ENCODE data around the gene QKI. TPM values are rescaled to one million over a fixed set of nuclear protein-coding genes. Genes with fewer than 3 reads are reported as not detected.

Gene QKI
- total RNA-seq, 2 experiments from 2014 or later, result 43.3 to 47.5 TPM

DNA sequence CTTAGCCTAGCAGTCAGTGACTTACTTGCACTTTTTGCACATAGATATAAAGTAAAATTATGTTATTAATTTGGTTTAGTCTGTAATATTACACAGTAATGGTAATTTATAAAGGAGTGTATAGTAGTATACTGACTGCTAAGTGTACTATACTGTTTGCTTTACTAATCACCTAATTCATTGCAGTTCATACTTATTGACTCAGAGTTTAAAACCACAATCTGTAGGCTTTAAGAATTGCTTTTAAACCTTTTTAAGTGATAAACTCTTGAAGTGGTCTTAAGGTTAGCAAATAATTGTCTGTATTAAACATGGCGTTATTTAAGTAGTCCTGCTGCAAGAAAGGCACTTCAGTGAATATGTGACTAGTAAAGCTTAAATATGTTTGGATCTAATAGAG is 151.5 kb downstream of the QKI start:
- Mint-ChIP-seq H3K4me3 (no peak overlapping the region), H3K9me3 (no peaks in the 10 kb centered on the region), H3K27me3 (no peaks in the 10 kb centered on the region), H3K36me3 (ENCODE audit: low read depth) (peaks cover 12% of the 10 kb centered on the region), H3K4me1 (ENCODE audit: low read depth) (no peaks in the 10 kb centered on the region), H3K27ac (no peak overlapping the region)
- TF ChIP-seq, protein P1, sequence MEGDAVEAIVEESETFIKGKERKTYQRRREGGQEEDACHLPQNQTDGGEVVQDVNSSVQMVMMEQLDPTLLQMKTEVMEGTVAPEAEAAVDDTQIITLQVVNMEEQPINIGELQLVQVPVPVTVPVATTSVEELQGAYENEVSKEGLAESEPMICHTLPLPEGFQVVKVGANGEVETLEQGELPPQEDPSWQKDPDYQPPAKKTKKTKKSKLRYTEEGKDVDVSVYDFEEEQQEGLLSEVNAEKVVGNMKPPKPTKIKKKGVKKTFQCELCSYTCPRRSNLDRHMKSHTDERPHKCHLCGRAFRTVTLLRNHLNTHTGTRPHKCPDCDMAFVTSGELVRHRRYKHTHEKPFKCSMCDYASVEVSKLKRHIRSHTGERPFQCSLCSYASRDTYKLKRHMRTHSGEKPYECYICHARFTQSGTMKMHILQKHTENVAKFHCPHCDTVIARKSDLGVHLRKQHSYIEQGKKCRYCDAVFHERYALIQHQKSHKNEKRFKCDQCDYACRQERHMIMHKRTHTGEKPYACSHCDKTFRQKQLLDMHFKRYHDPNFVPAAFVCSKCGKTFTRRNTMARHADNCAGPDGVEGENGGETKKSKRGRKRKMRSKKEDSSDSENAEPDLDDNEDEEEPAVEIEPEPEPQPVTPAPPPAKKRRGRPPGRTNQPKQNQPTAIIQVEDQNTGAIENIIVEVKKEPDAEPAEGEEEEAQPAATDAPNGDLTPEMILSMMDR (IDR thresholded peaks at IDR 0.05), result no peak
- ChIA-PET POLR2A (no interaction called here), CTCF (no interaction called here)
- no peak for ATAC-seq
- DNase-seq, result no peak
- intact Hi-C loops (cut with micrococcal nuclease), result no loop called here

- TF ChIP-seq, protein P1 (IDR thresholded peaks at IDR 0.05), result no peak
- Mint-ChIP-seq H3K27ac (no peak overlapping the region), H3K27me3 (no peaks in the 10 kb centered on the region), H3K36me3 (ENCODE audit: low read depth) (peaks cover 17% of the 10 kb centered on the region), H3K4me1 (ENCODE audit: low read depth) (no peaks in the 10 kb centered on the region), H3K4me3 (no peak overlapping the region), H3K9me3 (no peaks in the 10 kb centered on the region)
- ChIA-PET CTCF (no interaction called here), POLR2A (no interaction called here)
- no peak for ATAC-seq
- intact Hi-C loops (cut with micrococcal nuclease), result no loop called here
- DNase-seq, result no peak
These were observed 153.8 kb downstream of the QKI start for GRCh38 chr6:163568275-163568674.

DNA sequence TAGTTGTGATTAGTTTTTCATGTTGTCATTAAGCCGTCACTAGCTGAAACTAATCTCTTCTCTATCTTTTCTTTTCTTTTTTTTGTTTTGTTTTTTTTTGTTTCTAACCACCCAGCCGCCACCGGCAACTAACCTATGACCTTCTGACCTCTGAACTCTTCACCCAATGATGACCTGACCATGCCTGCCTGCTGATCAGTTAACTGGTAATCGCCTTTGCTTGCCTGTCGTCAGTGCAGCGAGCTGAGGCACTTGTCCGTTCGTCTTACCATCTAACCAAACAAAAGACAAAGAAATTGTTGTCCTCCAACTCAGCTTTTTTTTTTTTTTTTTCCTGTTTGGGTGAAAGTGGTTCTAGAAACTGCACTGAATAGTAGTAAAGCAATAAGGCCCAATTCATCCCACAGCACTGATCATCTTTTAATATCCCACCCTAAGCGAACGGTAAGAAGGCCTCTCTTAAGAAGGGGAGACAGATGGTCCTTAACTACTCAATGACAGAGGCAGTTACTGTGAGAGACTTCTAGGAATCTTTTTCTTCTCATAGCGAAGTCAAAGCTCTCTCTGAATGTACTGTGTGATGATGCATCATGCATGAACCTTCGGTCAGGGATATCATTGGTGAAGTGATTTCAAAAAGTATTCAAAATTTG is 156.2 kb downstream of the QKI start:
- CTCF ChIA-PET, result no interaction called here
- no peak overlapping the region for H3K27ac Mint-ChIP-seq
- no peak for ATAC-seq

DNA sequence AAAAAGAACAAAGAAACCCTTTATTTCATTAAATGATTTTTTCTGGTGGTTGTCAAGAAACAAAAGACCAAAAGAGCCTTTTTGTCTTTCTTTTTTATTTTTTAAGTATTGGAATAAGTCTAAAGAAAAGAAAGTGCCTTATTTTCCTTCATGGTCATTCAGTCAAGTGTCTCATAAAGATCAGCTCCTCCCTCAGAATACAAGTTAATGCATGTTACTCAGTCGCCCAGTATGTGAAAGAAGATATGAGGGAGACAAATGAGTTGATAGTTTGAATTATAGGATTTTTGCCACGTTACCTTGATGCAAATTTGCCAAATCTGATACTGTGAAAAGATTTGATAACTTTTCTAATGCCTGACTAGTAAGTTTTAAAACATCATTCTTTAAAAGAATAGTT is 157.2 kb downstream of the QKI start:
- H3K36me3 Mint-ChIP-seq (ENCODE audit: low read depth), result peaks cover 10% of the 10 kb centered on the region
- no peak overlapping the region for H3K27ac Mint-ChIP-seq
- H3K4me1 Mint-ChIP-seq (ENCODE audit: low read depth), result no peaks in the 10 kb centered on the region
- no peaks in the 10 kb centered on the region for H3K9me3 Mint-ChIP-seq
- H3K4me3 Mint-ChIP-seq, result no peak overlapping the region
- DNase-seq (no peak), ATAC-seq (no peak)
- CTCF ChIA-PET, result no interaction called here
- TF ChIP-seq, protein P1 (IDR thresholded peaks at IDR 0.05), result no peak
- intact Hi-C loops (cut with micrococcal nuclease), result no loop called here
- no peaks in the 10 kb centered on the region for H3K27me3 Mint-ChIP-seq
- POLR2A ChIA-PET, result no interaction called here

More for the DNA sequence above, 156.2 kb downstream of the QKI start:
- Mint-ChIP-seq H3K9me3 (no peaks in the 10 kb centered on the region), H3K4me3 (no peak overlapping the region), H3K36me3 (ENCODE audit: low read depth) (peaks cover 10% of the 10 kb centered on the region), H3K27me3 (no peaks in the 10 kb centered on the region), H3K4me1 (ENCODE audit: low read depth) (no peaks in the 10 kb centered on the region)
- TF ChIP-seq, protein P1 (IDR thresholded peaks at IDR 0.05), result no peak
- no peak for DNase-seq
- POLR2A ChIA-PET, result no interaction called here
- intact Hi-C loops (cut with micrococcal nuclease), result no loop called here

GRCh38 chr6:163572612-163573011 is 158.1 kb downstream of the QKI start:
- peaks cover 10% of the 10 kb centered on the region for H3K36me3 Mint-ChIP-seq (ENCODE audit: low read depth)
- H3K4me3 Mint-ChIP-seq, result no peak overlapping the region
- no peaks in the 10 kb centered on the region for H3K9me3 Mint-ChIP-seq
- TF ChIP-seq, protein P1 (IDR thresholded peaks at IDR 0.05), result no peak
- no peak for DNase-seq
- ATAC-seq, result no peak
- H3K4me1 Mint-ChIP-seq (ENCODE audit: low read depth), result no peaks in the 10 kb centered on the region
- CTCF ChIA-PET, result no interaction called here
- no peak overlapping the region for H3K27ac Mint-ChIP-seq
- POLR2A ChIA-PET, result no interaction called here
- no peaks in the 10 kb centered on the region for H3K27me3 Mint-ChIP-seq
- intact Hi-C loops (cut with micrococcal nuclease), result no loop called here

Data from activated CD8-positive, alpha-beta T cell treated with anti-CD3 and anti-CD28 coated beads for 36 hours (primary cell).